ENCODE data around the gene AKAP13.

DNA sequence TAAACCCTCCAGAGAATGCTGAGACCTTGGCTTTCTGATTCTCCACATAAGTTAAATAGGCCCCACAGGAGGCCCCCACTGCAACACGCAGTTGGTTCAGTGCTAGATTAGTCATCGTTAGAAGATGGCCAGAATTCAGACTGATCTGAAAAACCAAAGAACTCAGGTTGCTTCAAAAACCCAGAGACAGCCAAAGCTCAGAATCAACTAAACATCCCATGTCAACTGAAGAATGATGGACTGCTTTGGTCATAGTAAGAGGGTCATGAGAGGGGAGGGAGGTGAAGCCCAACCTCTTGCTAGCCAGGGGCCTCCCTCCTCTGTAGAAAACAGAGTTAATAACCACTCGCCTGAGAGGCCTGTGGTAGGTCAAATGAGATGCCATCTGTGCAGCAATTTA, 93.1 kb downstream of the AKAP13 start:
- TF ChIP-seq, protein P1, sequence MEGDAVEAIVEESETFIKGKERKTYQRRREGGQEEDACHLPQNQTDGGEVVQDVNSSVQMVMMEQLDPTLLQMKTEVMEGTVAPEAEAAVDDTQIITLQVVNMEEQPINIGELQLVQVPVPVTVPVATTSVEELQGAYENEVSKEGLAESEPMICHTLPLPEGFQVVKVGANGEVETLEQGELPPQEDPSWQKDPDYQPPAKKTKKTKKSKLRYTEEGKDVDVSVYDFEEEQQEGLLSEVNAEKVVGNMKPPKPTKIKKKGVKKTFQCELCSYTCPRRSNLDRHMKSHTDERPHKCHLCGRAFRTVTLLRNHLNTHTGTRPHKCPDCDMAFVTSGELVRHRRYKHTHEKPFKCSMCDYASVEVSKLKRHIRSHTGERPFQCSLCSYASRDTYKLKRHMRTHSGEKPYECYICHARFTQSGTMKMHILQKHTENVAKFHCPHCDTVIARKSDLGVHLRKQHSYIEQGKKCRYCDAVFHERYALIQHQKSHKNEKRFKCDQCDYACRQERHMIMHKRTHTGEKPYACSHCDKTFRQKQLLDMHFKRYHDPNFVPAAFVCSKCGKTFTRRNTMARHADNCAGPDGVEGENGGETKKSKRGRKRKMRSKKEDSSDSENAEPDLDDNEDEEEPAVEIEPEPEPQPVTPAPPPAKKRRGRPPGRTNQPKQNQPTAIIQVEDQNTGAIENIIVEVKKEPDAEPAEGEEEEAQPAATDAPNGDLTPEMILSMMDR (IDR thresholded peaks at IDR 0.05; ENCODE audit: control extremely low read depth in 1 of 3, insufficient read depth in 1 of 3, low read depth in 1 of 3, low read length in 3 of 3), result no peak
- TF ChIP-seq RFX5 (IDR thresholded peaks at IDR 0.05; ENCODE audit: borderline replicate concordance, low read depth, low read length) (no peak), CBX5 (IDR thresholded peaks at IDR 0.05; ENCODE audit: low read depth, low read length) (no peak), NANOG (IDR thresholded peaks at IDR 0.05; ENCODE audit: insufficient read depth, low read depth, low read length, poor library complexity, severe bottlenecking) (no peak), CHD1 (IDR thresholded peaks at IDR 0.05; ENCODE audit: low read depth, low read length) (no peak)

Data from H1 (cell line).